Erythroblast (primary cell): Measurements from ENCODE around the gene WDR4.

Source experiments
- GATA1 ChIP-seq: IDR thresholded peaks from 2 replicates; pipeline ENCODE4 v1.6.1; 2011; ENCODE audit warnings: low read depth, mild to moderate bottlenecking, control low read depth, low read length, moderate library complexity
- POLR2A ChIP-seq: IDR thresholded peaks from 2 replicates; pipeline ENCODE4 v1.6.1; 2011; ENCODE audit warnings: mild to moderate bottlenecking, low read length

DNA sequence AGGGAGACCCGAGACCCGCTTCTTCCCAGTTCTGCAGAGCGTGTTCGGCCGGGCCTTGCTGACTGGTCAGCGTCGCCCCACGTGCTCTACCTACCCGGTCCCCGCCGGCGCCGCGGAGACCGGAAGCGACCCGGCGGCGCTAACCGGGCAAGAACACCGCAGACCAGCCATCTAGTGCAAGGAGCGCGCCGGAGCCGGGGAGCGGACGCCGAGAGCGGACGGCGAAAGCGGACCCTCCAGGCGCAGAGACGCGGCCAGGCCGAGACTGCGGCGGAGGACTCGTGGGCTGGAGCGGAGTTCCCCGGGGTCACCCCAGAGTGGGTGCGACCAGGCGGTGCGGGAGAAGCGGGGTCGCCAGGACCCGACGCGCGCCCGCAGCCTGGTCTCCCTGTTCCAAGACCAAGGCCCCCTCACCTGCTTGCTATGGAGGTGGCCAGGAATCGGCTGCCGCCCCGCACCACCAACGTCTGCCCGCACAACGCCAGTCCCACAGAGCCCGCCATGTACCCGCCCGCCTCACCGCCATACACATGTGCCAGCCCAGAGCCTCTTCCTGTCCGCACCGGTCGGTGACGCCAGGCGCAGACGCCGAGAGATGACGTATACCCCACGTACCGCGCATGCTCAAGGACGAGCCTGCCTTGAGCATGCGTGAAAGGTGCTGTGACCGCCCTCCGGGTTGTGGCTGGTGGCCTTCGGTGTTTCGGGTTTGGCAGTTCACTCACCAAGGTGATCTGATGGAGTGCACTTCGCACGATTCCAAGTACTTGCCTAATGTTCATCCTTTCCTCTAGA, at the start of gene WDR4:
- TF ChIP-seq POLR2A: peak; percentile 96
- no peak for TF ChIP-seq GATA1
